Lower leg skin (tissue), 3 donors: ENCODE results near the gene SLC35D1.

Experiments used
- CTCF ChIP-seq, 3 donors: fragments of 450-650 bp; IDR thresholded peaks; one replicate each; pipeline ENCODE4 v1.5.1; 2016; ENCODE audit warnings: antibody characterized with exemption in 3 of 3, mild to moderate bottlenecking in 3 of 3, moderate library complexity in 2 of 3
- POLR2A ChIP-seq, 2 donors: fragments of 450-650 bp; IDR thresholded peaks; one replicate each; pipeline ENCODE4 v1.6.1; 2016 to 2017; ENCODE audit warnings: antibody characterized with exemption in 2 of 2, mild to moderate bottlenecking in 1 of 2, moderate library complexity in 1 of 2

GRCh38 chr1:66982561-66983260, 71.2 kb downstream of the SLC35D1 start:
- TF ChIP-seq CTCF (IDR thresholded peaks at IDR 0.05) = no peak
- no peak for TF ChIP-seq POLR2A (IDR thresholded peaks at IDR 0.05)
